Osteocyte (in vitro differentiated cells): ENCODE data around the gene QSOX1. TPM values are rescaled to one million over a fixed set of nuclear protein-coding genes. Genes with fewer than 3 reads are reported as not detected.

Experiments
- DNase-seq: peaks from one replicate; pipeline ENCODE4 v3.0.0; 2021; ENCODE audit warnings: mixed read lengths; ENCODE audit not compliant: unreplicated experiment; ENCODE audit errors: extremely low spot score
- H3K27ac Mint-ChIP-seq: one replicate; pipeline ENCODE4 v1.8.0; 2021; ENCODE audit warnings: mild to moderate bottlenecking, mixed read lengths; ENCODE audit not compliant: unreplicated experiment
- H3K27me3 Mint-ChIP-seq: one replicate; pipeline ENCODE4 v1.8.0; 2021; ENCODE audit warnings: mixed read lengths; ENCODE audit not compliant: unreplicated experiment
- H3K36me3 Mint-ChIP-seq: one replicate; pipeline ENCODE4 v1.8.0; 2021; ENCODE audit warnings: mixed read lengths; ENCODE audit not compliant: unreplicated experiment
- H3K4me1 Mint-ChIP-seq: one replicate; pipeline ENCODE4 v1.8.0; 2021; ENCODE audit warnings: mixed read lengths; ENCODE audit not compliant: unreplicated experiment
- H3K4me3 Mint-ChIP-seq: one replicate; pipeline ENCODE4 v1.8.0; 2021; ENCODE audit warnings: mild to moderate bottlenecking, moderate library complexity, mixed read lengths; ENCODE audit not compliant: unreplicated experiment
- H3K9me3 Mint-ChIP-seq: one replicate; pipeline ENCODE4 v1.8.0; 2021; ENCODE audit warnings: mixed read lengths; ENCODE audit not compliant: unreplicated experiment
- CTCF ChIP-seq: fragments of 200-600 bp; sonication (generic); IDR thresholded peaks from 2 replicates; pipeline ENCODE4 v1.5.0; 2021; ENCODE audit warnings: antibody characterized with exemption, mild to moderate bottlenecking, moderate library complexity
- total RNA-seq: library from RNA; stranded (reverse); gene quantifications from 2 replicates; pipeline ENCODE4 v1.2.1, GENCODE V29; 2021

The QSOX1 gene
- total RNA-seq, 1 donor from 2014 or later = 152 TPM

- Mint-ChIP-seq H3K4me1 (peaks cover 21% of the 10 kb centered on the region), H3K4me3 (peak within 1 kb of the TSS; percentile 73), H3K36me3 (no peaks in the 10 kb centered on the region), H3K27me3 (peaks cover 70% of the 10 kb centered on the region), H3K9me3 (no peaks in the 10 kb centered on the region), H3K27ac (no peak within 1 kb of the TSS)
- no peak for TF ChIP-seq CTCF
- DNase-seq = no peak
Measured at GRCh38 chr1:180229483-180230415, 75.1 kb downstream of the QSOX1 start, which contains the start of gene LHX4. Gene LHX4 (plus strand): TSS chr1:180230264. CDS start chr1:180230530, 266 bp downstream.

GRCh38 chr1:180230416-180230790 lies 75.7 kb downstream of the QSOX1 start:
- peaks cover 27% of the 10 kb centered on the region for H3K4me1 Mint-ChIP-seq
- H3K27me3 Mint-ChIP-seq = peaks cover 70% of the 10 kb centered on the region
- no peaks in the 10 kb centered on the region for H3K36me3 Mint-ChIP-seq

GRCh38 chr1:180230791-180231505 lies 76.3 kb downstream of the QSOX1 start:
- H3K4me3 Mint-ChIP-seq = peak overlapping the region; percentile 73
- H3K27me3 Mint-ChIP-seq = peaks cover 70% of the 10 kb centered on the region
- DNase-seq = no peak
- no peaks in the 10 kb centered on the region for H3K36me3 Mint-ChIP-seq
- TF ChIP-seq CTCF = no peak
- no peak overlapping the region for H3K27ac Mint-ChIP-seq
- peaks cover 32% of the 10 kb centered on the region for H3K4me1 Mint-ChIP-seq
- H3K9me3 Mint-ChIP-seq = no peaks in the 10 kb centered on the region

More at GRCh38 chr1:180230416-180230790, 75.7 kb downstream of the QSOX1 start:
- DNase-seq = no peak
- Mint-ChIP-seq H3K4me3 (peak overlapping the region; percentile 73), H3K9me3 (no peaks in the 10 kb centered on the region), H3K27ac (no peak overlapping the region)
- no peak for TF ChIP-seq CTCF

- DNase-seq = no peak
- Mint-ChIP-seq H3K4me3 (peak overlapping the region; percentile 73), H3K27me3 (peaks cover 71% of the 10 kb centered on the region), H3K4me1 (peaks cover 36% of the 10 kb centered on the region), H3K9me3 (no peaks in the 10 kb centered on the region), H3K36me3 (no peaks in the 10 kb centered on the region), H3K27ac (no peak overlapping the region)
- peak; percentile 18 for TF ChIP-seq CTCF
Measured at GRCh38 chr1:180231506-180231921, 76.8 kb downstream of the QSOX1 start.

- Mint-ChIP-seq H3K9me3 (no peaks in the 10 kb centered on the region), H3K27me3 (peaks cover 72% of the 10 kb centered on the region), H3K36me3 (no peaks in the 10 kb centered on the region), H3K27ac (no peak overlapping the region), H3K4me1 (peaks cover 37% of the 10 kb centered on the region), H3K4me3 (peak overlapping the region; percentile 73)
- DNase-seq = no peak
- no peak for TF ChIP-seq CTCF
Measured at GRCh38 chr1:180231936-180232335, 77.3 kb downstream of the QSOX1 start.
